ENCODE data around the gene CASK. TPM values are rescaled to one million over a fixed set of nuclear protein-coding genes. Genes with fewer than 3 reads are reported as not detected.

CASK gene
- total and polyA plus RNA-seq, 2 of the 13 experiments (the other 11 are each of a cell fraction or from before 2014, with no cell fraction given), result 14.5 to 16.0 TPM

DNA sequence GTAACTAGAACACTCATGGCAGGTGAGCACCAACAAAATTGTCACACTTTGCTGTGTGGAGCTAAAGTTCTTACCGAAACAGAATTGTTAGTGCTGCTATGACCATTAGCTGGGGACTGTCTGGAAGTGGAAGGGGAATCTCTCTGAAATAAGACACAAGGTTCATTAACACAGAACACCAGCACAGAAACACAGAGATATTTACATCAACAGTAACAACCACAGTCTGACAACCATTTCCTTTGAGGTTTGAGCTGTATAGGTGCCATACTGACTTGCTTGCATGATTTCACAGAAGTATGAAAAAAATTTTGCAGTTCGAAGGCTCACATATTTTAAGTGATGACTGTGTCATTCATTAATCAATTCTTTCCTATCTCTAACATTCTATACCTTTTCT lies 366.4 kb downstream of the CASK start:
- in situ Hi-C loops (cut with HindIII; ENCODE audit: extremely low pct_ligation_motif_present, low pct_unique_long_range_greater_than_20kb) (no loop called here), intact Hi-C loops (cut with micrococcal nuclease; ENCODE audit: unreplicated experiment) (no loop called here)
- no peak overlapping the region for H2AFZ ChIP-seq (ENCODE audit: low read length)
- ATAC-seq (no peak), FAIRE-seq (no peak), DNase-seq (ENCODE audit: low spot score) (no peak)
- H3K79me2 ChIP-seq (ENCODE audit: insufficient read depth, low read length), result no peaks in the 10 kb centered on the region
- no peaks in the 10 kb centered on the region for H3K9me3 ChIP-seq (ENCODE audit: low read length)
- ChIA-PET CTCF (ENCODE audit: low intra/inter-chr PET ratio, low total read pairs) (no interaction called here), POLR2A (no interaction called here)
- H3K36me3 ChIP-seq (replicated peaks in 1 of 2; ENCODE audit: control insufficient read depth in 1 of 2, insufficient read depth in 2 of 2, low read length in 2 of 2), result peaks cover 0 to 4% of the 10 kb centered on the region in 2 experiments; a peak in 1 of 5 replicates
- no peak overlapping the region for H3K27ac ChIP-seq (ENCODE audit: extremely low read length, insufficient read depth, low read length)
- no peaks in the 10 kb centered on the region for H3K4me1 ChIP-seq (ENCODE audit: insufficient read depth, low read length)
- H4K20me1 ChIP-seq (ENCODE audit: insufficient read depth, low read length), result no peaks in the 10 kb centered on the region
- no peak overlapping the region for H3K9ac ChIP-seq (ENCODE audit: insufficient read depth, low read depth, low read length)
- H3K27me3 ChIP-seq (ENCODE audit: control insufficient read depth in 1 of 2, insufficient read depth in 2 of 2, low read length in 2 of 2), result no peaks in the 10 kb centered on the region
- TF ChIP-seq DMTF1 (CRISPR knock-in tag; IDR thresholded peaks at IDR 0.05) (no peak), ZNF879 (CRISPR knock-in tag; IDR thresholded peaks at IDR 0.05) (no peak), MAZ (IDR thresholded peaks at IDR 0.05; ENCODE audit: borderline replicate concordance, low read depth, low read length) (no peak), MAZ (CRISPR knock-in tag; IDR thresholded peaks at IDR 0.05; ENCODE audit: low read depth) (no peak), ZFP36L2 (CRISPR knock-in tag; IDR thresholded peaks at IDR 0.05) (no peak), GLI4 (CRISPR knock-in tag; IDR thresholded peaks at IDR 0.05; ENCODE audit: borderline replicate concordance) (no peak), PHF5A (CRISPR knock-in tag; IDR thresholded peaks at IDR 0.05; ENCODE audit: low read depth, unreplicated experiment) (no peak), ZNF678 (CRISPR knock-in tag; IDR thresholded peaks at IDR 0.05) (no peak)
- TF ChIP-seq, protein P1, sequence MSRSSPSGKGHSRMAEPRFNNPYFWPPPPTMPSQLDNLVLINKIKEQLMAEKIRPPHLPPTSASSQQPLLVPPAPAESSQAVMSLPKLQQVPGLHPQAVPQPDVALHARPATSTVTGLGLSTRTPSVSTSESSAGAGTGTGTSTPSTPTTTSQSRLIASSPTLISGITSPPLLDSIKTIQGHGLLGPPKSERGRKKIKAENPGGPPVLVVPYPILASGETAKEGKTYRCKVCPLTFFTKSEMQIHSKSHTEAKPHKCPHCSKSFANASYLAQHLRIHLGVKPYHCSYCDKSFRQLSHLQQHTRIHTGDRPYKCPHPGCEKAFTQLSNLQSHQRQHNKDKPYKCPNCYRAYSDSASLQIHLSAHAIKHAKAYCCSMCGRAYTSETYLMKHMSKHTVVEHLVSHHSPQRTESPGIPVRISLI (CRISPR knock-in tag; IDR thresholded peaks at IDR 0.05; ENCODE audit: borderline replicate concordance), result no peak
- TF ChIP-seq, protein P2, sequence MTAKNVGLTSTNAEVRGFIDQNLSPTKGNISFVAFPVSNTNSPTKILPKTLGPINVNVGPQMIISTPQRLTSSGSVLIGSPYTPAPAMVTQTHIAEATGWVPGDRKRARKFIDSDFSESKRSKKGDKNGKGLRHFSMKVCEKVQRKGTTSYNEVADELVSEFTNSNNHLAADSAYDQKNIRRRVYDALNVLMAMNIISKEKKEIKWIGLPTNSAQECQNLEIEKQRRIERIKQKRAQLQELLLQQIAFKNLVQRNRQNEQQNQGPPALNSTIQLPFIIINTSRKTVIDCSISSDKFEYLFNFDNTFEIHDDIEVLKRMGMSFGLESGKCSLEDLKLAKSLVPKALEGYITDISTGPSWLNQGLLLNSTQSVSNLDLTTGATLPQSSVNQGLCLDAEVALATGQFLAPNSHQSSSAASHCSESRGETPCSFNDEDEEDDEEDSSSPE (CRISPR knock-in tag; IDR thresholded peaks at IDR 0.05), result no peak
- BruUV-seq (replicated peaks), result no TSS peak
- H3K4me2 ChIP-seq (ENCODE audit: low read depth, low read length), result no peak overlapping the region
- WGBS (ENCODE audit: low lambda C conversion rate), result 85% methylated on average over 2 of the region's 2 CpGs
- H3K4me3 ChIP-seq (replicated peaks in 1 of 3; ENCODE audit: insufficient read depth in 1 of 3, low read depth in 2 of 3, low read length in 3 of 3), result no peak overlapping the region

All from HepG2 (cell line).